Mesothelial cell of epicardium (in vitro differentiated cells): Measurements from ENCODE around the gene CGB3. TPM values are rescaled to one million over a fixed set of nuclear protein-coding genes. Genes with fewer than 3 reads are reported as not detected.

Experiments used
- DNase-seq, 2 experiments: peaks; one replicate each; pipeline ENCODE4 v3.0.0; 2021; ENCODE audit warnings: low spot score in 2 of 2; ENCODE audit not compliant: unreplicated experiment in 2 of 2
- H3K27ac Mint-ChIP-seq: 2 replicates; pipeline ENCODE4 v1.8.0; 2021; ENCODE audit warnings: mixed read lengths
- H3K27me3 Mint-ChIP-seq: 2 replicates; pipeline ENCODE4 v1.8.0; 2021; ENCODE audit warnings: low read depth, mixed read lengths
- H3K36me3 Mint-ChIP-seq: 2 replicates; pipeline ENCODE4 v1.8.0; 2021; ENCODE audit warnings: mixed read lengths
- H3K4me1 Mint-ChIP-seq: 2 replicates; pipeline ENCODE4 v1.8.0; 2021; ENCODE audit warnings: mixed read lengths
- H3K4me3 Mint-ChIP-seq: 2 replicates; pipeline ENCODE4 v1.8.0; 2021; ENCODE audit warnings: mild to moderate bottlenecking, moderate library complexity, mixed read lengths
- H3K9me3 Mint-ChIP-seq: 2 replicates; pipeline ENCODE4 v1.8.0; 2021; ENCODE audit warnings: mixed read lengths
- total RNA-seq: library from RNA; stranded (reverse); gene quantifications from 3 replicates; pipeline ENCODE4 v1.2.1, GENCODE V29; 2021
- TF ChIP-seq, protein P1 (sequence below): fragments of 200-600 bp; sonication (generic); IDR thresholded peaks from one replicate; pipeline ENCODE4 v1.5.0; 2021; ENCODE audit warnings: antibody characterized with exemption; ENCODE audit not compliant: unreplicated experiment

CGB3 gene
- total RNA-seq, 1 donor from 2014 or later, result not detected

DNA sequence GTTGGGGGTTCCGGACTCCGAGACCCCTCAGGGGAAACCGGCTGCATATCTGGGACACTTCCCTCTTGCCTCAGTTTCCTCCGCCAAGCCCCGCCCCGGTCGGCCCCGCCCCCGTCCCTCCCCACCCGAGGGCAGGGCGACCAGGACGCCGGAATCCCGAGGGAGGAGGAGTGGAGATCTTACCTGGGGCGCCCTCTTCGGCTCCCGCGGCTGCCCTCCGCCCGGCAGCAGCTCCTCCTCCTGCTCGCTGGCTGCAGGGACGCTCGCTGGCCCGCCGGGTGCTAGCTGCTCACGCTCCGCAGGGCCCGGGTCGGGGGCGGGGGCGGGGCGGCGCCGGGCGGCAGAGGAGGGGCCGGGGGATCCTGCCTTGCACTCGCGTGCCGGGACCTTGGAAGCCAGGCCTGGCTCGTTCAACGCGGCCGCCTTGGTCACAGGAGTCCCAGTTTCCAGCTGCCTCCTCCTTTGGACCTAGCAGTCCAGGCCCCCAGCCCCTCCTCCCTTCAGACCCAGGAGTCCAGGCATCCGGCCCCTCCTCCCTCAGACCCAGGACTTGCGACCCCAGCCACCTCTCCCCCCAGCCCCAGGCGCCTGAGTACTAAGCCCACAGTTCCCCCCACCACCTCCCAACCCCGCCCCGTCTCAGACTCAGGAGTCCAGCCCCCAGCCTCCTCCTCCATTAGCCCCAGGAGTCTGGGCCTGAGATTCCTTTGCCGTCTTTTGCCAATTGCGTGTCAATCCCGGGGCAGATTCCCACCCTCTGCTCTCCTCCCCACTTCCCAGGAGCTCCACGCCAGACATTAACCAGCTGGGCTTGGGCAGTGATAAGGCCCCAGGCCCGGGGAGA, 40.9 kb upstream of the CGB3 start, which contains the start of gene NTF4:
NTF4 (minus strand) TSS at position 51 of the 844 bp plus-strand sequence. CDS start 2,821 bp downstream, outside the sequence.
- peaks cover 7% of the 10 kb centered on the region for H3K27me3 Mint-ChIP-seq
- TF ChIP-seq, protein P1, sequence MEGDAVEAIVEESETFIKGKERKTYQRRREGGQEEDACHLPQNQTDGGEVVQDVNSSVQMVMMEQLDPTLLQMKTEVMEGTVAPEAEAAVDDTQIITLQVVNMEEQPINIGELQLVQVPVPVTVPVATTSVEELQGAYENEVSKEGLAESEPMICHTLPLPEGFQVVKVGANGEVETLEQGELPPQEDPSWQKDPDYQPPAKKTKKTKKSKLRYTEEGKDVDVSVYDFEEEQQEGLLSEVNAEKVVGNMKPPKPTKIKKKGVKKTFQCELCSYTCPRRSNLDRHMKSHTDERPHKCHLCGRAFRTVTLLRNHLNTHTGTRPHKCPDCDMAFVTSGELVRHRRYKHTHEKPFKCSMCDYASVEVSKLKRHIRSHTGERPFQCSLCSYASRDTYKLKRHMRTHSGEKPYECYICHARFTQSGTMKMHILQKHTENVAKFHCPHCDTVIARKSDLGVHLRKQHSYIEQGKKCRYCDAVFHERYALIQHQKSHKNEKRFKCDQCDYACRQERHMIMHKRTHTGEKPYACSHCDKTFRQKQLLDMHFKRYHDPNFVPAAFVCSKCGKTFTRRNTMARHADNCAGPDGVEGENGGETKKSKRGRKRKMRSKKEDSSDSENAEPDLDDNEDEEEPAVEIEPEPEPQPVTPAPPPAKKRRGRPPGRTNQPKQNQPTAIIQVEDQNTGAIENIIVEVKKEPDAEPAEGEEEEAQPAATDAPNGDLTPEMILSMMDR, result no peak
- H3K4me1 Mint-ChIP-seq, result peaks cover 46% of the 10 kb centered on the region
- no peaks in the 10 kb centered on the region for H3K9me3 Mint-ChIP-seq
- H3K27ac Mint-ChIP-seq, result peak within 1 kb of the TSS; percentile 92
- H3K36me3 Mint-ChIP-seq, result peaks cover 4% of the 10 kb centered on the region
- H3K4me3 Mint-ChIP-seq, result peak within 1 kb of the TSS; percentile 72
- peak; percentile 65 to 78 for DNase-seq

DNA sequence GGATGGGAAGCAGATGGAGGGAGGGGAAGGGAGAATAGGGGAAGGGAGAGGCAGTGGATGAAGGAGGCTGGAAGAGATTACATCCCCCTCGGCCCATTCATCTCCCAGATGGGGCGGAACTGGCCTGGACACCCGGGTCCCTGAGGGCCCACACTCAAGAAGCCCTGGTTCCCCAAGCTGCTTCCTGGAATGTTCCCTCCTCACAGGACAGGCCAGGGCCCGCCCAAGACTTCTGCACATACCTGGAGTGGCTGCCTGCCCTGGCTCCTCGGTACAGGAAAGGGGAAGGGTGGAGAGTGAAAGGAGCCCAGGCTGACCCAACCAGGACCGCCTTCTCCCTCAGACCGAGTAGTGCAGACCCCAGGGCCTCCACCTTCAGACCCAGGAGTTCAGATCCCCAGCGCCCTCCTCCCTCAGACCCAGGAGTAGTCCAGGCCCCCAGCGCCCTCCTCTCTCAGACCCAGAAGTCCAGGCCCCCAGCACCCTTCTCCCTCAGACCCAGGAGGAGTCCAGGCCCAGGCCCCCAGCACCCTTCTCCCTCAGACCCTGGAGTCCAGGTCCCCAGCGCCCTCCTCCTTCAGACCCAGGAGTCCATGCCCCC, 40.0 kb upstream of the CGB3 start:
- H3K4me3 Mint-ChIP-seq, result peak overlapping the region; percentile 72
- peaks cover 3% of the 10 kb centered on the region for H3K27me3 Mint-ChIP-seq
- peak overlapping the region; percentile 92 for H3K27ac Mint-ChIP-seq
- DNase-seq, result no peak
- peaks cover 47% of the 10 kb centered on the region for H3K4me1 Mint-ChIP-seq
- H3K36me3 Mint-ChIP-seq, result peaks cover 4% of the 10 kb centered on the region
- TF ChIP-seq, protein P1, result no peak
- H3K9me3 Mint-ChIP-seq, result no peaks in the 10 kb centered on the region

DNA sequence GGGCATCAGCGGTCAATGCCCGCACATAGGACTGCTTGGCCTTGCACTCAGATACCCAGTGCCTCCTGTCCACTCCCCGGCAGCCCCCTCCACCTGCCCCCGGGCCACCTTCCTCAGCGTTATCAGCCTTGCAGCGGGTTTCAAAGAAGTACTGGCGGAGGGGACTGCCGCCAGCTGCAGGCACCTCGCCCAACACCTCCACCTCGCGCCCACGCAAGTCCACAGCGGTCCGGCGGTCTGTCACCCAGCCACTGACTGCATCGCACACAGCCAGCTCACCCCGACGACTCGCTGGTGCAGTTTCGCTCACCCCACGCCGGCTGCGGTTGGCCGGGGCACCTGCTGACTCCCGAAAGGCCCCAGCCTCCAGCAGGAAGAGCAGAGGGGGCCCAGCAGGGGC, 37.3 kb upstream of the CGB3 start:
- Mint-ChIP-seq H3K27ac (no peak overlapping the region), H3K4me3 (no peak overlapping the region), H3K27me3 (peaks cover 24% of the 10 kb centered on the region), H3K9me3 (no peaks in the 10 kb centered on the region), H3K36me3 (peaks cover 4% of the 10 kb centered on the region), H3K4me1 (peaks cover 45% of the 10 kb centered on the region)
- no peak for DNase-seq
- TF ChIP-seq, protein P1, result no peak

DNA sequence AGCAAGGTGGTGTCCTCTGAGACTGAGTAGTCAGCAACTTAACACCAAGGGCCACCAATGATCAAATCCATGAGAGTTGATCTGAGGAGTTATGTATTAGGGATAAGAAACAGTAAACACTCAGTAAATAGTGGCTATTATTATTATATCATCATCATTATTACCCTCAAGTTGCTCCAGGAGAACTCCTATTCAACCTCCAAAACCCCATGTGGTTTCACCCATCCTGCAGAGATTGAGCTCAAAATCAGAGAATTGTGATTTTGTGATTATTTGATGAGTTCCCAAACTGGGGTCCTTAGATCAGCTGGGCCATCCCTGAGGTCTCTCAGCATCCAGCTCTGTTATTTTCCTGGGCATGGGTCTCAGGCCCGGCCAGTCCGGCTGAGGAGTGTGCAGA, 36.9 kb upstream of the CGB3 start:
- H3K4me1 Mint-ChIP-seq, result peaks cover 41% of the 10 kb centered on the region
- no peak overlapping the region for H3K4me3 Mint-ChIP-seq
- TF ChIP-seq, protein P1, result no peak
- no peak overlapping the region for H3K27ac Mint-ChIP-seq
- H3K36me3 Mint-ChIP-seq, result peaks cover 4% of the 10 kb centered on the region
- no peaks in the 10 kb centered on the region for H3K9me3 Mint-ChIP-seq
- no peak for DNase-seq
- H3K27me3 Mint-ChIP-seq, result peaks cover 24% of the 10 kb centered on the region

DNA sequence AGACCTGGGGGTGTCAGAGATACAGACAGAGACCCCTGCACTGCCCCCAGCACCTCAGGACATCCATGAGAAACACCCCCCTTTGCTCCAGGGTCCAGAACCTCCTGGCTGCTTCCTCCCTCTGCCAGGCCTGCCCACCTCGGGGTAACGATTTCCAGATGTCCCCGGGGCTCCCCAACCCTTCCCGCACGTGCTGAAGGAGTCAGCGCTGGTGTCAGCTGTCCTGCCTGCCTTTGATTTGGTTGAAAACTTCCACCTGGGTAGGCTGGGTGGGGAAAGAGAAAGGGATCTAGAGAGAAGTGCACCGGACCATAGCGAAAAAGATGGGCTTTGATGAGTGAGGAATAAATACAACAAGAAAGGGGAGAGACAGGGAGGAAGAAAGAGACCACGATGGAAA, 34.9 kb upstream of the CGB3 start:
- DNase-seq, result no peak
- Mint-ChIP-seq H3K4me3 (no peak overlapping the region), H3K36me3 (peaks cover 4% of the 10 kb centered on the region), H3K27ac (no peak overlapping the region), H3K9me3 (no peaks in the 10 kb centered on the region), H3K4me1 (peaks cover 27% of the 10 kb centered on the region), H3K27me3 (peaks cover 25% of the 10 kb centered on the region)
- TF ChIP-seq, protein P1, result no peak
